Gastrocnemius medialis (tissue), 4 donors: Measurements from ENCODE around the gene STEAP1B. TPM values are rescaled to one million over a fixed set of nuclear protein-coding genes. Genes with fewer than 3 reads are reported as not detected.
A peak's percentile ranks its signal among the peaks of the same experiment; 100 is the strongest.
"Not testable (repeated sequence)": the region's sequence is repeated elsewhere in the genome, so short reads cannot be mapped to it uniquely, and the experiment has no call there.

Source experiments
- ATAC-seq, 2 donors: fragments of 150-250 bp; one replicate each; pipeline ENCODE4 v1.9.1; 2016
- DNase-seq, 2 donors: peaks; one replicate each; pipeline ENCODE4 v3.0.0-alpha.2; 2019
- H3K27ac ChIP-seq, 4 donors: fragments of 200-600 bp; sonication (generic); 1 replicate in 1 of 4; 2 replicates in 3 of 4; pipeline ENCODE4 v1.5.1; 2016 to 2018; ENCODE audit warnings: mild to moderate bottlenecking in 2 of 4, moderate library complexity in 1 of 4
- H3K27me3 ChIP-seq, 3 donors: fragments of 200-600 bp; sonication (generic) in 2 of 3; 1 replicate in 1 of 3; 2 replicates in 2 of 3; pipeline versions ENCODE4 v1.5.1 to v1.6.0; 2016 to 2019; ENCODE audit warnings: mild to moderate bottlenecking in 1 of 3, moderate library complexity in 1 of 3
- H3K36me3 ChIP-seq, 2 donors: fragments of 200-600 bp; sonication (generic) in 1 of 2; one replicate each; pipeline ENCODE4 v1.5.1; 2017 to 2018
- H3K4me1 ChIP-seq, 2 donors: fragments of 200-600 bp; sonication (generic) in 1 of 2; one replicate each; pipeline ENCODE4 v1.5.1; 2016 to 2017; ENCODE audit warnings: mild to moderate bottlenecking in 2 of 2
- H3K4me3 ChIP-seq, 4 donors: fragments of 200-600 bp; sonication (generic) in 3 of 4; 1 replicate in 1 of 4; 2 replicates in 3 of 4; pipeline ENCODE4 v1.5.1; 2016 to 2019; ENCODE audit warnings: mild to moderate bottlenecking in 2 of 4
- H3K9me3 ChIP-seq, 3 donors: fragments of 200-600 bp; sonication (generic) in 2 of 3; 1 replicate in 1 of 3; 2 replicates in 2 of 3; pipeline ENCODE4 v1.5.1; 2016 to 2019
- CTCF ChIP-seq, 5 experiments: fragments of 450-650 bp in 3 of 5; fragments of 200-600 bp in 2 of 5; sonication (generic) in 2 of 5; IDR thresholded peaks in 4 of 5; conservative IDR thresholded peaks in 1 of 5; 1 replicate in 4 of 5; 2 replicates in 1 of 5; pipeline ENCODE4 v1.5.1; 2016 to 2019; ENCODE audit warnings: antibody characterized with exemption in 5 of 5, mild to moderate bottlenecking in 3 of 5, moderate library complexity in 3 of 5
- POLR2A ChIP-seq, 2 donors: fragments of 450-650 bp; IDR thresholded peaks; one replicate each; pipeline ENCODE4 v1.6.1; 2017; ENCODE audit warnings: antibody characterized with exemption in 2 of 2, mild to moderate bottlenecking in 2 of 2, moderate library complexity in 2 of 2
- in situ Hi-C, 4 donors: fragments of 200-750 bp; cut with MboI; loops; one replicate each; pipeline versions ENCODE4 v1.15.0 to v1.8.0; 2017; ENCODE audit warnings: low sequenced_read_pairs in 4 of 4
- intact Hi-C: fragments of 100-400 bp; cut with DNase I; formaldehyde crosslinking; loops from one replicate; pipeline ENCODE4 v1.15.1; 2023; ENCODE audit warnings: low total_unique reads
- total RNA-seq, 4 donors: library from RNA; depleted of rRNA; stranded (reverse); fragments of >200 nt; gene quantifications; one replicate each; pipeline versions ENCODE4 v1.1.0 to v1.2.3, GENCODE V29; 2016

The STEAP1B gene
- total RNA-seq, 4 donors from 2014 or later, result 0.60 to 1.7 (median 0.74) TPM

GRCh38 chr7:22457471-22457870 is 42.5 kb downstream of the STEAP1B start:
- Histone ChIP-seq H3K4me1 (peaks cover 7 to 12% of the 10 kb centered on the region in 2 donors), H3K4me3 (no peak overlapping the region), H3K9me3 (no peaks in the 10 kb centered on the region), H3K36me3 (no peaks in the 10 kb centered on the region), H3K27me3 (no peaks in the 10 kb centered on the region), H3K27ac (peak overlapping the region in 1 of 4 donors; percentile 45)
- DNase-seq (no peak), ATAC-seq (peak; percentile 62 to 82)
- TF ChIP-seq CTCF (IDR thresholded peaks at IDR 0.05 in 4 of 5, conservative IDR thresholded peaks at IDR 0.05 in 1 of 5) (no peak), POLR2A (IDR thresholded peaks at IDR 0.05) (no peak)
- intact Hi-C loops, result no loop called here
- in situ Hi-C loops, result no loop called here

GRCh38 chr7:22454446-22454845 is 45.5 kb downstream of the STEAP1B start:
- no peak for ATAC-seq
- intact Hi-C loops (no loop called here), in situ Hi-C loops (no loop called here)
- DNase-seq, result no peak
- Histone ChIP-seq H3K4me3 (no peak overlapping the region), H3K9me3 (no peaks in the 10 kb centered on the region), H3K36me3 (no peaks in the 10 kb centered on the region), H3K27ac (no peak overlapping the region), H3K4me1 (peaks cover 7 to 12% of the 10 kb centered on the region in 2 donors), H3K27me3 (no peaks in the 10 kb centered on the region)
- no peak for TF ChIP-seq CTCF (IDR thresholded peaks at IDR 0.05 in 4 of 5, conservative IDR thresholded peaks at IDR 0.05 in 1 of 5)
- no peak for TF ChIP-seq POLR2A (IDR thresholded peaks at IDR 0.05)

- in situ Hi-C loops, result no loop called here
- no peak overlapping the region for H3K4me3 ChIP-seq
- no peaks in the 10 kb centered on the region for H3K36me3 ChIP-seq
- DNase-seq (no peak), ATAC-seq (no peak)
- no peaks in the 10 kb centered on the region for H3K27me3 ChIP-seq
- H3K9me3 ChIP-seq, result no peaks in the 10 kb centered on the region
- intact Hi-C loops, result no loop called here
- peaks cover 7 to 10% of the 10 kb centered on the region in 2 donors for H3K4me1 ChIP-seq
- no peak overlapping the region for H3K27ac ChIP-seq
- TF ChIP-seq CTCF (IDR thresholded peaks at IDR 0.05 in 4 of 5, conservative IDR thresholded peaks at IDR 0.05 in 1 of 5) (no peak), POLR2A (IDR thresholded peaks at IDR 0.05) (no peak)
These were observed 46.9 kb downstream of the STEAP1B start for GRCh38 chr7:22452960-22453558.

- Histone ChIP-seq H3K4me3 (peak overlapping the region; percentile 6 to 40 (median 18)), H3K36me3 (no peaks in the 10 kb centered on the region), H3K27ac (no peak overlapping the region), H3K27me3 (no peaks in the 10 kb centered on the region), H3K9me3 (no peaks in the 10 kb centered on the region), H3K4me1 (peaks cover 3% of the 10 kb centered on the region in 2 donors)
- intact Hi-C loops, result no loop called here
- DNase-seq (peak in 1 of 2 donors; percentile 18), ATAC-seq (peak; percentile 58 to 65)
- in situ Hi-C loops, result no loop called here
- TF ChIP-seq CTCF (IDR thresholded peaks at IDR 0.05 in 4 of 5, conservative IDR thresholded peaks at IDR 0.05 in 1 of 5) (peak; percentile 33 to 79 (median 51)), POLR2A (IDR thresholded peaks at IDR 0.05) (no peak)
These were observed 47.6 kb downstream of the STEAP1B start for GRCh38 chr7:22452142-22452959.

GRCh38 chr7:22450013-22450412 is 50.0 kb downstream of the STEAP1B start:
- intact Hi-C loops, in situ Hi-C loops: not testable (repeated sequence)

More at GRCh38 chr7:22450013-22450412, 50.0 kb downstream of the STEAP1B start:
- H3K27me3 ChIP-seq, ATAC-seq, H3K4me3 ChIP-seq, H3K36me3 ChIP-seq, H3K9me3 ChIP-seq, H3K27ac ChIP-seq, DNase-seq: not testable (repeated sequence)
- H3K4me1 ChIP-seq, result peaks cover 12 to 20% of the 10 kb centered on the region in 2 donors
